PC-3 (cell line): ENCODE data around the gene IGSF21. TPM values are rescaled to one million over a fixed set of nuclear protein-coding genes. Genes with fewer than 3 reads are reported as not detected.

Source experiments
- ATAC-seq: fragments of 200-7000 bp; cut with Tn5 transposase; 2 replicates; pipeline ENCODE4 v1.9.1; 2020; ENCODE audit warnings: mild to moderate bottlenecking, moderate library complexity
- BruUV-seq: library from RNA; stranded (reverse); fragments of 400-500 nt; replicated peaks from 2 replicates; lab custom pipeline; 2021; lab: Mats Ljungman, UMichigan
- CTCF ChIA-PET: fragments of 300-600 bp; sonication (Branson Sonifier 250); formaldehyde crosslinking; loops from one replicate; lab custom pipeline; 2022; ENCODE audit warnings: antibody characterized with exemption; lab: Charles Lee
- POLR2A ChIA-PET: fragments of 300-600 bp; sonication (Branson Sonifier 250); formaldehyde crosslinking; loops from one replicate; lab custom pipeline; 2022; ENCODE audit warnings: antibody characterized with exemption; ENCODE audit not compliant: unreplicated experiment; lab: Charles Lee
- DNase-seq: peaks from one replicate; pipeline ENCODE4 v3.0.0-alpha.2; 2015
- H2AFZ ChIP-seq: fragments of 300-600 bp; sonication (generic); 2 replicates; pipeline ENCODE4 v1.6.0; 2016; ENCODE audit warnings: antibody characterized with exemption, low read length
- H3F3A ChIP-seq: fragments of 300-600 bp; sonication (generic); one replicate; pipeline ENCODE4 v1.6.0; 2017; ENCODE audit warnings: antibody characterized with exemption, low read length, control low read depth, mild to moderate bottlenecking; ENCODE audit not compliant: unreplicated experiment
- H3K27ac ChIP-seq: fragments of 300-600 bp; sonication (generic); 2 replicates; pipeline ENCODE4 v1.5.1; 2016; ENCODE audit warnings: mild to moderate bottlenecking, low read length
- H3K27me3 ChIP-seq: fragments of 300-600 bp; sonication (generic); 2 replicates; pipeline ENCODE4 v1.6.1; 2016; ENCODE audit warnings: low read length, mixed read lengths
- H3K36me3 ChIP-seq: fragments of 300-600 bp; sonication (generic); 2 replicates; pipeline ENCODE4 v1.6.1; 2016; ENCODE audit warnings: low read depth, mixed run types, low read length, mixed read lengths
- H3K4me1 ChIP-seq: fragments of 300-600 bp; sonication (generic); 2 replicates; pipeline ENCODE4 v1.5.1; 2016; ENCODE audit warnings: low read length; ENCODE audit not compliant: insufficient read depth
- H3K4me2 ChIP-seq: fragments of 300-600 bp; sonication (generic); 2 replicates; pipeline ENCODE4 v1.6.0; 2016; ENCODE audit warnings: low read length
- H3K4me3 ChIP-seq: fragments of 300-600 bp; sonication (generic); 2 replicates; pipeline ENCODE4 v1.5.1; 2016; ENCODE audit warnings: mild to moderate bottlenecking, low read length, mixed read lengths
- H3K79me2 ChIP-seq: fragments of 300-600 bp; sonication (generic); 2 replicates; pipeline ENCODE4 v1.6.1; 2017; ENCODE audit warnings: low read length, mixed read lengths
- H3K9ac ChIP-seq: fragments of 300-600 bp; sonication (generic); 2 replicates; pipeline ENCODE4 v1.6.0; 2016; ENCODE audit warnings: mild to moderate bottlenecking, low read length
- H3K9me2 ChIP-seq: fragments of 300-600 bp; sonication (generic); replicated peaks from 2 replicates; pipeline ENCODE4 v1.6.1; 2016; ENCODE audit warnings: mixed run types, low read length, mixed read lengths
- H3K9me3 ChIP-seq: fragments of 300-600 bp; sonication (generic); 2 replicates; pipeline ENCODE4 v1.6.1; 2016; ENCODE audit warnings: low read length, mixed read lengths
- H4K20me1 ChIP-seq: fragments of 300-600 bp; sonication (generic); 2 replicates; pipeline ENCODE4 v1.6.1; 2016; ENCODE audit warnings: low read length, mixed read lengths
- EZH2 ChIP-seq: fragments of 300-600 bp; sonication (generic); IDR thresholded peaks from one replicate; pipeline ENCODE4 v1.6.1; 2017; ENCODE audit warnings: antibody characterized with exemption, mild to moderate bottlenecking, low read length; ENCODE audit not compliant: unreplicated experiment
- EZH2phosphoT487 ChIP-seq: fragments of 300-600 bp; sonication (generic); IDR thresholded peaks from 2 replicates; pipeline ENCODE4 v1.6.1; 2018; ENCODE audit warnings: mild to moderate bottlenecking, antibody characterized with exemption, low read length, borderline replicate concordance
- intact Hi-C: fragments of 100-400 bp; cut with micrococcal nuclease; formaldehyde crosslinking; loops from 2 replicates; pipeline ENCODE4 v1.9.0; 2023
- total RNA-seq: library from RNA; depleted of rRNA; stranded (reverse); fragments of >200 nt; gene quantifications from 2 replicates; pipeline ENCODE4 v1.2.3, GENCODE V29; 2014
- TF ChIP-seq, protein P1 (sequence below): fragments of 300-600 bp; sonication (generic); conservative IDR thresholded peaks from 2 replicates; pipeline ENCODE4 v1.5.1; 2017; ENCODE audit warnings: antibody characterized with exemption, low read depth, mild to moderate bottlenecking, low read length

The IGSF21 gene
- total RNA-seq, 1 experiment from 2014 or later = not detected

DNA sequence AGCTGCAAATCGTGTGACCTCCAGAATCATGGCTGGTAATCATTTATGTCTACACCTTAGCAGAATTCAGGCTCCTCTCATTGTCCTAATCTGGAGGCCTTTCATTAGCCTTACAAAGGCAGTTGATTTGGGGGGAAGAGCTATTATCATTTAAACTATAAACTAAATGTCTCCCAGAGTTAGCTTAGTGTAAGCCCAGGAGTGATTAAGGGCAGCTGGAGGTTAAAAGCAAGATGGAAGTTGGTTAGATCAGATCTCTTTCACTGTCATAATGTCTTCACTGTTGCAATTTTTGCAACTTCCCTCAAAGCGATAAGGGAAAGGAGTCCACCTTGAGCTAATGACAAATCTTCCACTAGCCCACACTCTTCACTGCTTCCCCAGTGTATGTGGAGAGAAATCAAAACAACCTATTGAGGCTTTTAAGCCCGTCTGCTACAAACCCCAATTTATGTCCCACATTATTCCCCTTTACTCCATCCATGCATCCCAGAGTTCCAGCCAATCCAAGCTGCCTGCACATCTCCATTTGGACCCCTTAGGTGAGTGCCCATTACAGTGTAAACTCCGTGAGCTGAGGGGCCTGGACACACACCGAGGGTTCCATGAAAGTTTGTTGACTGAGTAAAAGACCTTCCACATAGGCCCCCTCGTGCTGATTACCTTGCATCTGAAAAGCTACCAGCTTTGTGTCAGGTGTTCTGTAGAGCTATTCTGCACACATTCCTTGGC, 311.7 kb downstream of the IGSF21 start:
- TF ChIP-seq, protein P1, sequence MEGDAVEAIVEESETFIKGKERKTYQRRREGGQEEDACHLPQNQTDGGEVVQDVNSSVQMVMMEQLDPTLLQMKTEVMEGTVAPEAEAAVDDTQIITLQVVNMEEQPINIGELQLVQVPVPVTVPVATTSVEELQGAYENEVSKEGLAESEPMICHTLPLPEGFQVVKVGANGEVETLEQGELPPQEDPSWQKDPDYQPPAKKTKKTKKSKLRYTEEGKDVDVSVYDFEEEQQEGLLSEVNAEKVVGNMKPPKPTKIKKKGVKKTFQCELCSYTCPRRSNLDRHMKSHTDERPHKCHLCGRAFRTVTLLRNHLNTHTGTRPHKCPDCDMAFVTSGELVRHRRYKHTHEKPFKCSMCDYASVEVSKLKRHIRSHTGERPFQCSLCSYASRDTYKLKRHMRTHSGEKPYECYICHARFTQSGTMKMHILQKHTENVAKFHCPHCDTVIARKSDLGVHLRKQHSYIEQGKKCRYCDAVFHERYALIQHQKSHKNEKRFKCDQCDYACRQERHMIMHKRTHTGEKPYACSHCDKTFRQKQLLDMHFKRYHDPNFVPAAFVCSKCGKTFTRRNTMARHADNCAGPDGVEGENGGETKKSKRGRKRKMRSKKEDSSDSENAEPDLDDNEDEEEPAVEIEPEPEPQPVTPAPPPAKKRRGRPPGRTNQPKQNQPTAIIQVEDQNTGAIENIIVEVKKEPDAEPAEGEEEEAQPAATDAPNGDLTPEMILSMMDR = no peak
- TF ChIP-seq EZH2phosphoT487 (no peak), EZH2 (no peak)
- H3K79me2 ChIP-seq = no peaks in the 10 kb centered on the region
- H3K4me3 ChIP-seq = no peak overlapping the region
- no peak overlapping the region for H3K27ac ChIP-seq
- H3K36me3 ChIP-seq = no peaks in the 10 kb centered on the region
- ATAC-seq = no peak
- no peak for DNase-seq
- H4K20me1 ChIP-seq = no peaks in the 10 kb centered on the region
- intact Hi-C loops = no loop called here
- H3K9me2 ChIP-seq = no peaks in the 10 kb centered on the region
- ChIA-PET POLR2A (no interaction called here), CTCF (no interaction called here)
- no peaks in the 10 kb centered on the region for H3K9me3 ChIP-seq
- peaks cover 1% of the 10 kb centered on the region for H3K4me1 ChIP-seq
- H3K9ac ChIP-seq = no peak overlapping the region
- H3K4me2 ChIP-seq = no peak overlapping the region
- H2AFZ ChIP-seq = no peak overlapping the region
- H3F3A ChIP-seq = no peaks in the 10 kb centered on the region
- no peaks in the 10 kb centered on the region for H3K27me3 ChIP-seq
- BruUV-seq = no TSS peak

DNA sequence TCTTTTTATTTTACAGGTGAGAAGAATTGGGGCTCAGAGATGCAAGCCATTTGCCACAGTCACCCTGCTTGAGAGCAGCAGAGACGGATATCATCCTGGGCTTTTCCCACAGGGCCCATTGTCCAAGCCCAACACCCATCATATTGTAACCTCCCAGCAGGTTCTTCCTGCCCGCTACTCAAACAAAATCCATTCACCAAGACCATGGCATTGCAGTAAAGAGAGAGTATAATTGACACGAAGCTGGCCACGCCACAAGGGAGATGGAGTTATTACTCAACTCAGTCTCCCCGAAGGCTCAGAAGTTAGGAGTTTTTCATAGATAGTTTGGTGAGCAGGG, 312.2 kb downstream of the IGSF21 start:
- Histone ChIP-seq H3K27ac (no peak overlapping the region), H3K4me2 (no peak overlapping the region), H4K20me1 (no peaks in the 10 kb centered on the region), H3K79me2 (no peaks in the 10 kb centered on the region), H3K36me3 (no peaks in the 10 kb centered on the region), H3K4me3 (no peak overlapping the region), H3K9me2 (no peaks in the 10 kb centered on the region), H2AFZ (no peak overlapping the region), H3K9me3 (no peaks in the 10 kb centered on the region), H3F3A (no peaks in the 10 kb centered on the region), H3K4me1 (no peaks in the 10 kb centered on the region), H3K27me3 (no peaks in the 10 kb centered on the region), H3K9ac (no peak overlapping the region)
- TF ChIP-seq EZH2 = no peak
- TF ChIP-seq EZH2phosphoT487 = no peak
- TF ChIP-seq, protein P1 = no peak
- no TSS peak for BruUV-seq
- no peak for ATAC-seq
- ChIA-PET POLR2A (no interaction called here), CTCF (no interaction called here)
- intact Hi-C loops = no loop called here
- DNase-seq = no peak

DNA sequence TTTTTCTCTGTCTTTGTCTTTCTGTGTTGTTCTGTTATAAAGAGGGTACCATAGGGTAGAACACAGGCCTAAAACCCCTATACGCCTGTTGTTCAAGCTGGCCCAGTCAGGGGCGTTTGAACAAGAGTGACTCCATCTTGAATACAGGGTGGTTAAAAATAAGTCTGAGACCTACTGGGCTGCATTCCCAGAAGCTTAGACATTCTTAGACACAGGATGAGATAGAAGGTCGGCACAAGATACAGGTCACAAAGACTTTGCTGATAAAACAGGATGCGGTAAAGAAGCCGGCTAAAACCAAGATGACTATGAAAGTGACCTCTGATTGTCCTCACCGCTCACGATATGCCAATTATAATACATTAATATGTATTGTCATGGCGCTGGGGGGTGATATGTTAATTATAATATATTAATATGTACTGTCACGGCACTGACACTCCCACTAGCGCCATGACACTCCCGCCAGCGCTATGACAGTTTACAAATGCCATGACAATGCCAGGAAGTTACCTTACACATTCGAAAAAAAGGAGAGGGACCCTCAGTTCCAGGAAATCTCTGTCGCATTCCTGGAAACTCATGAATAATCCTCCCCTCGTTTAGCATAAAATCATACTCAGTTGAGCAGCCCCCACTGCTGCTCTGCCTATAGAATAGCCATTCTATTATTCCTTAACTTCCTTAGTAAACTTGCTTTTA, 314.6 kb downstream of the IGSF21 start:
- Histone ChIP-seq H4K20me1 (no peaks in the 10 kb centered on the region), H3K9me2 (no peaks in the 10 kb centered on the region), H3F3A (no peaks in the 10 kb centered on the region), H3K9ac (no peak overlapping the region), H3K9me3 (no peaks in the 10 kb centered on the region), H3K36me3 (no peaks in the 10 kb centered on the region), H3K4me3 (no peak overlapping the region), H3K79me2 (no peaks in the 10 kb centered on the region), H3K4me2 (no peak overlapping the region), H3K4me1 (no peaks in the 10 kb centered on the region), H3K27me3 (no peaks in the 10 kb centered on the region), H3K27ac (no peak overlapping the region), H2AFZ (no peak overlapping the region)
- ChIA-PET POLR2A (no interaction called here), CTCF (no interaction called here)
- BruUV-seq = no TSS peak
- intact Hi-C loops = no loop called here
- DNase-seq = no peak
- TF ChIP-seq, protein P1 = no peak
- TF ChIP-seq EZH2 (no peak), EZH2phosphoT487 (no peak)
- no peak for ATAC-seq
